ENCODE results near the gene SLC35F1. TPM values are rescaled to one million over a fixed set of nuclear protein-coding genes. Genes with fewer than 3 reads are reported as not detected.

Gene SLC35F1
- total RNA-seq, 1 experiment from 2014 or later: 4.3 TPM

DNA sequence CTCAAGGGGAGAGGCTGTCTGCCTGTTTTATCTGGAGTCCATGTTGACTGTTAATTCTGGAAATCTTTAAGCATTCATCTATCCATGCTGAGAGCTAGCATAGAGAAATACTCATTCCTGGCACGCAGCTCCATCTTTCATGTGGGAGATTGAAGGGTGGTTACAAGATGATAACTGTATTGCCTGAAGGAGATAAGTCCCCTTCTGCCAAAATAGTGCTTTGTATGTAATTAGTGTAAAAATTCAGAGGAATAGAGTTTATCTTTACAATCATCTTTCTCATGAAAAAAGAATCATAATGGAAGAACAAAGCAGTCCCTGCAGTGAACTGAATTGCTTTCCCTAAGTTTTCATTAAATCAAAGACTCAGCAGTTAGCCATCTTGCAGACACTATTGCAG, 256.5 kb downstream of the SLC35F1 start:
- Histone ChIP-seq H2AFZ (ENCODE audit: low read length) (no peak overlapping the region), H3K79me1 (ENCODE audit: insufficient read depth, low read depth, low read length, poor library complexity, severe bottlenecking) (no peaks in the 10 kb centered on the region), H3K79me2 (ENCODE audit: insufficient read depth, low read length) (no peaks in the 10 kb centered on the region), H4K20me1 (ENCODE audit: control insufficient read depth, insufficient read depth, insufficient read length) (no peaks in the 10 kb centered on the region), H4K5ac (ENCODE audit: insufficient read length, low read depth, low read length) (no peak overlapping the region), H3K23ac (ENCODE audit: insufficient read length, low read depth, low read length) (no peak overlapping the region), H4K8ac (replicated peaks; ENCODE audit: insufficient read length, low read depth, low read length) (no peak overlapping the region), H2BK5ac (ENCODE audit: insufficient read length, low read length) (no peak overlapping the region), H3T11ph (ENCODE audit: low read length) (no peak overlapping the region), H3K23me2 (ENCODE audit: insufficient read length, low read depth, low read length, poor library complexity, severe bottlenecking) (no peaks in the 10 kb centered on the region), H3K4ac (ENCODE audit: low read depth, low read length) (no peak overlapping the region), H3K27ac (ENCODE audit: insufficient read length, low read depth, low read length) (no peak overlapping the region), H3K4me2 (ENCODE audit: insufficient read depth, insufficient read length, low read length) (no peak overlapping the region), H3K18ac (ENCODE audit: insufficient read length, low read depth, low read length) (no peak overlapping the region), H2BK12ac (ENCODE audit: insufficient read length, low read depth, low read length) (no peak overlapping the region), H2BK15ac (ENCODE audit: low read depth, low read length) (no peak overlapping the region), H3K14ac (ENCODE audit: insufficient read depth, low read length) (no peak overlapping the region), H3K4me1 (ENCODE audit: insufficient read depth, low read length) (no peaks in the 10 kb centered on the region), H3K27me3 (ENCODE audit: insufficient read depth, low read length) (no peaks in the 10 kb centered on the region), H2BK120ac (ENCODE audit: low read depth, low read length, poor library complexity, severe bottlenecking) (no peak overlapping the region), H2AK5ac (ENCODE audit: insufficient read length, low read length) (no peak overlapping the region), H3K9me3 (ENCODE audit: control insufficient read depth, low read depth, low read length) (no peaks in the 10 kb centered on the region), H4K91ac (ENCODE audit: insufficient read length, low read depth, low read length) (no peak overlapping the region), H3K9ac (ENCODE audit: extremely low read depth, insufficient read length, low read length) (no peak overlapping the region), H2BK20ac (ENCODE audit: low read depth, low read length, poor library complexity, severe bottlenecking) (no peak overlapping the region), H3K56ac (ENCODE audit: insufficient read length, low read depth, low read length) (no peak overlapping the region)
- WGBS (ENCODE audit: extremely low coverage, insufficient read length, low lambda C conversion rate): no CpG with 5 or more reads among the region's 1 CpG
- H3K4me3 Mint-ChIP-seq: no peak overlapping the region
- H3K27ac Mint-ChIP-seq: no peak overlapping the region
- H3K36me3 Mint-ChIP-seq (ENCODE audit: insufficient read depth in 1 of 3, low read depth in 3 of 3): no peaks in the 10 kb centered on the region
- no peaks in the 10 kb centered on the region for H3K9me3 Mint-ChIP-seq
- no peak for TF ChIP-seq CTCF (conservative IDR thresholded peaks at IDR 0.05)
- peaks cover 6 to 10% of the 10 kb centered on the region in 2 experiments; a peak in 3 of 4 replicates for H3K4me1 Mint-ChIP-seq
- DNase-seq: no peak
- no peaks in the 10 kb centered on the region for H3K27me3 Mint-ChIP-seq (ENCODE audit: low read depth)
